Neural progenitor cell (in vitro differentiated cells): Measurements from ENCODE around the gene GATA6.

Experiments
- CTCF ChIP-seq: fragments of 200-600 bp; sonication (generic); IDR thresholded peaks from 2 replicates; pipeline ENCODE4 v1.5.1; 2017; ENCODE audit warnings: antibody characterized with exemption, mild to moderate bottlenecking
- EZH2 ChIP-seq: fragments of 200-600 bp; sonication (generic); IDR thresholded peaks from 2 replicates; pipeline ENCODE4 v1.6.1; 2017; ENCODE audit warnings: antibody characterized with exemption, mild to moderate bottlenecking, moderate library complexity

DNA sequence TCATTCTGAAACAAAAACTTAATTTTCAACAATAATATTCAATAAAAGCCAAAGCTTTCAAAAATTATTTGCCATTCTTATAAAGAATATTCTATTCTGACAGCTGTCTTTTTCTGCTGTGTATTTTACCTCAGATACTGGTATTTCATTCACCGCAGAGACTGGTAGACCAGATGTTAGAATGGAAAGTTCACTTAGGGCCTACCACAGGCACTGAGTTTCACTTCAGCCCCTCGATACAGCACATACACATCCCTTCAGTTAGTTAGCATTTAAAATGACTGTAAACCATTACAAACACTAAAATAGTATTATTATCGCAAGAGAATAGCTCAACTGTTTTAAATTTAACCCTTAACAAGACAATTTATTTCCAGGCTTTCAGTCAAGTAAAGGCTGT, 24.2 kb upstream of the GATA6 start:
- TF ChIP-seq CTCF = no peak
- TF ChIP-seq EZH2 = no peak
